Common myeloid progenitor, CD34-positive (primary cell): Measurements from ENCODE around the gene ZBTB46.

Experiments
- CTCF ChIA-PET: fragments of 350-600 bp; sonication (Branson Sonifier 250); formaldehyde crosslinking; loops from one replicate; lab custom pipeline; 2021; ENCODE audit warnings: antibody characterized with exemption; lab: Charles Lee
- POLR2A ChIA-PET: fragments of 350-600 bp; sonication (Branson Sonifier 250); formaldehyde crosslinking; loops from one replicate; lab custom pipeline; 2021; ENCODE audit warnings: antibody characterized with exemption; lab: Charles Lee
- DNase-seq, 3 donors: peaks; one replicate each; pipeline versions ENCODE4 v3.0.0 to v3.0.0-alpha.2; 2013
- H3K27ac ChIP-seq, 2 experiments: 1 replicate in 1 of 2; 2 replicates in 1 of 2; pipeline ENCODE4 v1.7.0; 2013; ENCODE audit warnings: inconsistent platforms in 2 of 2, low read length in 2 of 2, mild to moderate bottlenecking in 2 of 2, low read depth in 1 of 2, moderate library complexity in 1 of 2; ENCODE audit not compliant: severe bottlenecking in 2 of 2, insufficient read depth in 1 of 2, poor library complexity in 1 of 2
- H3K27me3 ChIP-seq, 5 experiments: replicated peaks in 2 of 5; 1 replicate in 3 of 5; 2 replicates in 2 of 5; pipeline versions ENCODE4 v1.6.1 to v1.7.0; 2013; ENCODE audit warnings: low read length in 4 of 5, mild to moderate bottlenecking in 2 of 5, moderate library complexity in 2 of 5, inconsistent platforms in 1 of 5; ENCODE audit not compliant: insufficient read depth in 5 of 5, control insufficient read depth in 4 of 5
- H3K36me3 ChIP-seq, 4 experiments: 1 replicate in 2 of 4; 2 replicates in 2 of 4; pipeline versions ENCODE4 v1.6.1 to v1.7.0; 2013; ENCODE audit warnings: low read length in 3 of 4, control low read depth in 1 of 4, mild to moderate bottlenecking in 1 of 4; ENCODE audit not compliant: control insufficient read depth in 4 of 4, insufficient read depth in 4 of 4
- H3K4me1 ChIP-seq, 4 experiments: 1 replicate in 3 of 4; 2 replicates in 1 of 4; pipeline versions ENCODE4 v1.6.1 to v1.7.1; 2013; ENCODE audit warnings: low read length in 3 of 4, mild to moderate bottlenecking in 3 of 4, control low read depth in 1 of 4, inconsistent platforms in 1 of 4, moderate library complexity in 1 of 4; ENCODE audit not compliant: control insufficient read depth in 4 of 4, insufficient read depth in 4 of 4; ENCODE audit errors: control extremely low read depth in 1 of 4
- H3K4me3 ChIP-seq, 7 experiments: 1 replicate in 4 of 7; 2 replicates in 3 of 7; pipeline versions ENCODE4 v1.5.1 to v1.7.0; 2013; ENCODE audit warnings: mild to moderate bottlenecking in 7 of 7, low read length in 6 of 7, moderate library complexity in 6 of 7, inconsistent platforms in 2 of 7, low read depth in 2 of 7, control low read depth in 1 of 7; ENCODE audit not compliant: insufficient read depth in 4 of 7, control insufficient read depth in 1 of 7; ENCODE audit errors: extremely low read depth in 1 of 7
- H3K9me3 ChIP-seq, 5 experiments: 1 replicate in 4 of 5; 2 replicates in 1 of 5; pipeline versions ENCODE4 v1.6.1 to v1.7.1; 2013; ENCODE audit warnings: low read length in 4 of 5, mild to moderate bottlenecking in 2 of 5, inconsistent platforms in 1 of 5, low read depth in 1 of 5, moderate library complexity in 1 of 5; ENCODE audit not compliant: control insufficient read depth in 4 of 5, insufficient read depth in 2 of 5; ENCODE audit errors: control extremely low read depth in 1 of 5
- WGBS: methylation state at CpG from one replicate; pipeline ENCODE4 v1.1.5; 2013; ENCODE audit not compliant: insufficient coverage; 5-methylcytosine and 5-hydroxymethylcytosine counted together

ZBTB46 gene

DNA sequence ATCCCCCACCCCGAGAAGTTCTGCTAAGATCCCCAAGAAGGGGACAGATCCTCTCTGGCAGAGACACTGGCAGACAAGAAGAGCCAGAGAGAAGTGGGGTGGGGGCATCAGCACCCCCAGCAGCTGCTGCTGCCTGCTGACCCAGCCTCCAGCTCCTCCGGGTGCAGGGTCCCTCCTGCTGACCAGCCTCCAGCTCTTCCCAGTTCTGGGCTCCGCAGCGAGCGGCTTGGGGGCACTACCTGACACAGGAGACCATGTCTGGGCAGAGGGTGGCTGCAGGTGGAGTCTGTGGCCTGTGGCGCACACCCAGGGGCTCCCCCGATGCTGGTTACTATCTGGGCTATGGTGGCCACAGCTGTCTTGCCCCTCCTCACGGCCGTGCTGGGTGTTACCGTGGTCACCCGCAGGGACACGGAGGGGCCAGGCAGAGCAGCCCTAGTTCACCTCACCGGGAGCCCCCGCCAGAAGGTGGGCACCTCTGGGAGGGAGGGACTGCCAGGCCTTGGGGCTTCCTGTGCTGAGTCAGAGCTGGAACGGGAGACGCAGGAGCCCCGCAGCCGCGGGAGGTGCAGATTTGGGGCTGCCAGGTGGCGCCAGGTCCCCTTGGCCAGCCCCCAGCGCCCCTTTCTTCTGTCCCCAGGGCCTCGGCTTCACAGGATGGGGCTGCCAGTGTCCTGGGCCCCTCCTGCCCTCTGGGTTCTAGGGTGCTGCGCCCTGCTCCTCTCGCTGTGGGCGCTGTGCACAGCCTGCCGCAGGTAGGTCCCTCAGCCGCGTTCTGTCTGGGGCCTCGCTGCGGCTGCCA lies 94.0 kb downstream of the ZBTB46 start:
- CTCF ChIA-PET = interaction anchor here (0.6 to 1.3 kb wide), 4 partner anchors 16 to 244 kb away, joined by 3 to 4 read pairs (median 3); partner anchors contain the start of gene PRPF6
- peaks cover 0 to 51% (median 42%) of the 10 kb centered on the region in 4 experiments for H3K4me1 ChIP-seq

DNA sequence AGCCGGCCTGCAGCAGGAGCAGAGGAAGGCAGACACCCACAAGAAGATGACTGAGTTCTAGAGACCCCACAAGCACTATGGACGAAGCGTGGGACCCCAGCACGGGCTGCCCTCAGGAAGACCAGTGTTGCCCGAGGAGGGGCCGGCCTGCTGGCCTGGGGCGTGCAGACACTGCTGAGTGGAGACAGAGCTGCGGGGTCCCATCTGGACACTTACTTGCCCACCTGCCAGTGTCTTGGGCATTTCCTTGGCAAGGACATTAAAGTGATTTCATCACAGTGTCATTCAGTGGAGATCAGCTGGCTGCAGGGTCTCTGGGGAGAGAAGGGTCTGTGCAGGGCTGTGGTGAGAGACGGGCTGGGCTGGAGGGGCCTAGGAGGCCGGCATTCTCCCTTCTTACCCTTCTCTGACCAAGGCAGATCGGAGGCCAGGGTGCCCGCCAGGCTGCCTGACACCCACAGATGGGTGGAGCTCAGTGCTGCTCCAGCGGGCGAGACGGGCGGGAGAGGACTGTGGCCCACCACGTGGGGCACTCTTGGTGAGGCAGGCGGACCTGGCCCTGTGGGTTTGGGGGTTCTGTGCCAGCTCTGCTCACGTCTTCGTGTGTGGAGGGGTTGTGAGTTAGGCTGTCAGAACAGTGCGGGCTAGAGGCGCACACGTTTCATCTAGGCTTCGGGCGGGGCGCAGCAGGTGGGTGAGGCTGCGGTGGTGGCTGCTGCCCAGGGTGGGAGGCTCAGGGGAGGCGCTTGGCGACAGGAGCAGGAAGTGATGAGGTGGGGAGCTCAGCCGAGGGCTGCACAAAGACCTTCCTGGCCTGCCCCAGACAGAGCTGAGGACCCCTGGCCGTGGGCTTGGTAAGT lies 95.0 kb downstream of the ZBTB46 start, which contains the start of gene LIME1:
LIME1 (plus strand) TSS at position 806 of the 860 bp plus-strand sequence. CDS start 886 bp downstream, outside the sequence.
- Histone ChIP-seq H3K27me3 (peaks cover 0 to 5% (median 0%) of the 10 kb centered on the region in 5 experiments), H3K4me1 (peaks cover 0 to 49% (median 36%) of the 10 kb centered on the region in 4 experiments), H3K27ac (no peak within 1 kb of the TSS), H3K4me3 (peak within 1 kb of the TSS in 5 of 7 experiments; percentile 32 to 74 (median 52)), H3K9me3 (no peaks in the 10 kb centered on the region), H3K36me3 (peaks cover 2 to 33% (median 20%) of the 10 kb centered on the region in 4 experiments)
- WGBS = 80% methylated on average over 26 of the region's 31 CpGs
- DNase-seq = peak; percentile 36 to 60 (median 48)
- ChIA-PET CTCF (interaction anchor here (0.7 to 1.3 kb wide), 4 partner anchors 15 to 245 kb away, joined by 3 to 5 read pairs (median 3); partner anchors contain the start of genes ARFRP1, PRPF6 and ZGPAT), POLR2A (no interaction called here)

More for the DNA sequence above, 94.0 kb downstream of the ZBTB46 start:
- H3K9me3 ChIP-seq = no peaks in the 10 kb centered on the region
- peaks cover 0 to 5% (median 0%) of the 10 kb centered on the region in 5 experiments for H3K27me3 ChIP-seq
- peak overlapping the region in 5 of 7 experiments; percentile 32 to 74 (median 52) for H3K4me3 ChIP-seq
- H3K27ac ChIP-seq = no peak overlapping the region
- H3K36me3 ChIP-seq = peaks cover 2 to 33% (median 21%) of the 10 kb centered on the region in 4 experiments
- peak in 2 of 3 donors; percentile 47 to 63 for DNase-seq
- POLR2A ChIA-PET = no interaction called here
- WGBS = 14% methylated on average over 29 of the region's 30 CpGs

DNA sequence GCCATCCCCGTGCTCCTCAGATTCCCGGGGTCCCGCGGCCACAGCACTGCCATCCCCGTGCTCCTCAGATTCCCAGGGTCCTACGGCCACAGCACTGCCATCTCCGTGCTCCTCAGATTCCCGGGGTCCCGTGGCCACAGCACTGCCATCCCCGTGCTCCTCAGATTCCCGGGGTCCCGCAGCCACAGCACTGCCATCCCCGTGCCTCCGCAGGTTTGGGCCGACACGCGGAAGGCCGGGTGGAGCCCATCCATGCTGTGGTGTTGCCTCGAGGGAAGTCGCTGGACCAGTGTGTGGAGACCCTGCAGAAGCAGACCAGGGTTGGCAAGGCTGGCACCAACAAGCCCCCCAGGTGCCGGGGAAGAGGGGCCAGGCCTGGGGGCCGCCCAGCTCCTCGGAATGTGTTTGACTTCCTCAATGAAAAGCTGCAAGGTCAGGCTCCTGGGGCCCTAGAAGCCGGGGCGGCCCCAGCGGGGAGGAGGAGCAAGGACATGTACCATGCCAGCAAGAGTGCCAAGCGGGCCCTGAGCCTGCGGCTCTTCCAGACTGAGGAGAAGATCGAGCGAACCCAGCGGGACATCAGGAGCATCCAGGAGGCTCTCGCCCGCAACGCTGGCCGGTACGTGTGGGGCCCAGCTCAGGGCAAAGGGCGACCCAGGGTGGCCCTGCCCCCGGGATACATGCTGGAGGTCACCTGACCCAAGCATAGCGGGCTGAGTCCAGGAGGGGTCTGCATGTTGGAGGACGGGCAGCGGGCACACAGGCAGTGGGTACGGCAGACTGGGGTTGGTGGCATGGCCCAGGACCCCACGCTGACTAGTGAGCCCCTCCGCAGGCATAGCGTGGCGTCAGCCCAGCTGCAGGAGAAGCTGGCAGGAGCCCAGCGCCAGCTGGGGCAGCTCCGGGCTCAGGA lies 95.9 kb downstream of the ZBTB46 start:
- POLR2A ChIA-PET = no interaction called here
- peaks cover 0 to 5% (median 0%) of the 10 kb centered on the region in 5 experiments for H3K27me3 ChIP-seq
- H3K27ac ChIP-seq = no peak overlapping the region
- WGBS = 96% methylated on average over 48 of the region's 48 CpGs
- CTCF ChIA-PET = interaction anchor here (0.7 to 1.0 kb wide), 3 partner anchors 27 to 74 kb away, joined by 3 to 5 read pairs (median 4); partner anchors contain the start of genes ARFRP1 and ZGPAT
- H3K4me1 ChIP-seq = peaks cover 0 to 47% (median 34%) of the 10 kb centered on the region in 4 experiments
- DNase-seq = no peak
- H3K4me3 ChIP-seq = no peak overlapping the region
- no peaks in the 10 kb centered on the region for H3K9me3 ChIP-seq
- H3K36me3 ChIP-seq = peaks cover 2 to 34% (median 20%) of the 10 kb centered on the region in 4 experiments

DNA sequence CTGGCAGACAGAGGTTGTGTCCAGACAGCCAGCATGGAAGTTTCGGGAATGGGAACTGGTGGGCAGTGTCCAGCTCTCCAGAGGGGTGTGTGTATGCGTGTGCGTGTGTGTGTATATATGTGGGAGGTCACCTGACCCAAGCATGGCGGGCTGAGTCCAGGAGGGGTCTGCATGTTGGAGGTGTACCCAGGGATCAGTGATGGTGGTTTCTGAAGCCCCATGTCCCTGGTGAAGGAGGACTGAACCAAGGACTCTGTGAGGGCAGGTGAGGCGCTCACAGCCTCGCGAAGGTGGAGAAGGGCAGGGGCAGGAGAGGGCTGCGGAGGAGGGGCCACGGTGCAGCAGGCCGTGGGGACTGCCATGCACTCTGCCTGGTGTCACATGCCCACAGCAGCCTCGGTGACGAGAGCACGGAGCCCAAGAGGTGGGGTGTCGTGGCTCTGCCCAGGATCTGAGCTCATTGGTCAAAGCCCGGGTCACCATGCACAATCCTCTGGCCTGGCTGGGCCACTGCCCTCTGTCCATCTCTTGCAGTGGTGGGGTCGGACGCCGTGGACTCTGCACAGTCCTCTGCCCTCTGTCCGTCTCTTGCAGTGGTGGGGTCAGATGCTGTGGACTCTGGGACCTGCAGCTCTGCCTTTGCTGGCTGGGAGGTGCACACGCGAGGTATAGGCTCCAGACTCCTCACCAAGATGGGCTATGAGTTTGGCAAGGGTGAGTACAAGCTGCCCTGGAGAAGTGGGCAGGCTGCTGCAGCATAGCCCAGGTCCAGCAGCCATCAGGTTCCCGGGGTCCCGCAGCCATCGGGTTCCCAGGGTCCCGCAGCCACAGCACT lies 96.7 kb downstream of the ZBTB46 start:
- H3K27me3 ChIP-seq = peaks cover 0 to 5% (median 0%) of the 10 kb centered on the region in 5 experiments
- DNase-seq = no peak
- no peak overlapping the region for H3K4me3 ChIP-seq
- no peaks in the 10 kb centered on the region for H3K9me3 ChIP-seq
- ChIA-PET POLR2A (no interaction called here), CTCF (interaction anchor here (0.9 to 1.1 kb wide), 3 partner anchors 11 to 41 kb away, joined by 3 to 4 read pairs (median 4); no protein-coding TSS in a partner anchor)
- WGBS = 93% methylated on average over 23 of the region's 25 CpGs
- H3K36me3 ChIP-seq = peaks cover 2 to 41% (median 20%) of the 10 kb centered on the region in 4 experiments
- H3K27ac ChIP-seq = no peak overlapping the region
- peaks cover 0 to 51% (median 34%) of the 10 kb centered on the region in 4 experiments for H3K4me1 ChIP-seq

DNA sequence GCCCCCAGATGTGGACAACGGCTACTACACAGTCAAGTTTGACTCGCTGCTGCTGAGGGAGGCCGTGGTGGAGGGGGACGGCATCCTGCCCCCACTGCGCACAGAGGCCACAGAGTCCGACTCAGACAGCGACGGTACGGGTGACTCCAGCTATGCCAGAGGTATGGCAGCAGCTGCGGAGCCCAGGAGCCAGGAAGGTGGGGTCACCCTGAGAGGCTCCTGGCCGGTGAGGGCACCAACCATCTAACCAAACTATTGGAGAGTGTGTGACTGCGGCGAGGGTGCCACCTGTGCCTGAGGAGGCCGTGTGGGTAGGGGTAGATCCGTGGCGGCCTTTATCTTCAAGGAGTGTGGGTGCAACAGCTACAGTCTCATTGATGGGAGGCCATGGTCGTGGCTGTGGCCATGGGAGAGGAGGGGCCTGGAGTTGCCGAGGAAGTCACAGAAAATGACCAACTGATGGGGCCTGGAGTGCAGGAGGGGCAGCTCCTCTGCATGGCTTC lies 97.4 kb downstream of the ZBTB46 start:
- ChIA-PET POLR2A (no interaction called here), CTCF (interaction anchor here (0.9 to 1.1 kb wide), 2 partner anchors 10 to 18 kb away, joined by 3 to 4 read pairs; no protein-coding TSS in a partner anchor)
- Histone ChIP-seq H3K36me3 (peaks cover 2 to 41% (median 20%) of the 10 kb centered on the region in 4 experiments), H3K4me3 (no peak overlapping the region), H3K27ac (no peak overlapping the region), H3K4me1 (peaks cover 0 to 45% (median 32%) of the 10 kb centered on the region in 4 experiments), H3K27me3 (peaks cover 0 to 3% (median 0%) of the 10 kb centered on the region in 5 experiments), H3K9me3 (no peaks in the 10 kb centered on the region)
- no peak for DNase-seq
- WGBS = 96% methylated on average over 13 of the region's 18 CpGs
